Smooth muscle cell (in vitro differentiated cells): Measurements from ENCODE around the gene ESYT2. TPM values are rescaled to one million over a fixed set of nuclear protein-coding genes. Genes with fewer than 3 reads are reported as not detected.

Source experiments
- DNase-seq: peaks from one replicate; lab custom pipeline; 2025; ENCODE audit not compliant: unreplicated experiment; lab: John Stamatoyannopoulos, UW
- H2AFZ ChIP-seq: fragments of 200-600 bp; sonication (generic); 2 replicates; pipeline ENCODE4 v1.6.0; 2016; ENCODE audit warnings: antibody characterized with exemption, low read depth, mild to moderate bottlenecking
- H3F3A ChIP-seq: fragments of 200-600 bp; sonication (generic); 2 replicates; pipeline ENCODE4 v1.6.0; 2017; ENCODE audit warnings: antibody characterized with exemption, low read depth
- H3K27ac ChIP-seq: fragments of 200-600 bp; sonication (generic); 2 replicates; pipeline ENCODE4 v1.5.1; 2016; ENCODE audit warnings: low read depth, mild to moderate bottlenecking
- H3K27me3 ChIP-seq: fragments of 200-600 bp; sonication (generic); 2 replicates; pipeline ENCODE4 v1.6.1; 2016; ENCODE audit warnings: low read depth, mild to moderate bottlenecking
- H3K36me3 ChIP-seq: fragments of 200-600 bp; sonication (generic); 2 replicates; pipeline ENCODE4 v1.5.1; 2016; ENCODE audit warnings: low read depth
- H3K4me1 ChIP-seq: fragments of 200-600 bp; sonication (generic); 2 replicates; pipeline ENCODE4 v1.5.1; 2016; ENCODE audit warnings: low read depth
- H3K4me2 ChIP-seq: fragments of 200-600 bp; sonication (generic); 2 replicates; pipeline ENCODE4 v1.6.0; 2016; ENCODE audit warnings: mild to moderate bottlenecking
- H3K4me3 ChIP-seq: fragments of 200-600 bp; sonication (generic); 2 replicates; pipeline ENCODE4 v1.5.1; 2016; ENCODE audit warnings: mild to moderate bottlenecking
- H3K79me2 ChIP-seq: fragments of 200-600 bp; sonication (generic); 2 replicates; pipeline ENCODE4 v1.6.0; 2016; ENCODE audit warnings: low read depth, mild to moderate bottlenecking
- H3K9ac ChIP-seq: fragments of 200-600 bp; sonication (generic); 2 replicates; pipeline ENCODE4 v1.6.0; 2016; ENCODE audit warnings: low read depth
- H3K9me3 ChIP-seq: fragments of 200-600 bp; sonication (generic); replicated peaks from 2 replicates; pipeline ENCODE4 v1.5.1; 2016; ENCODE audit warnings: low read depth
- H4K20me1 ChIP-seq: fragments of 200-600 bp; sonication (generic); 2 replicates; pipeline ENCODE4 v1.6.0; 2016; ENCODE audit warnings: low read depth
- WGBS: methylation state at CpG from one replicate; pipeline ENCODE4 v1.1.7; 2016; ENCODE audit warnings: low lambda C conversion rate; 5-methylcytosine and 5-hydroxymethylcytosine counted together
- polyA plus RNA-seq: library from polyadenylated mRNA; unstranded; fragments of >200 nt; fragmentation: Nextera tagmentation; extraction: Ambion mirVana; gene quantifications from 2 replicates; pipeline ENCODE4 v1.2.1, GENCODE V29; 2016
- total RNA-seq: library from RNA; depleted of rRNA; stranded (reverse); fragments of >200 nt; gene quantifications from 2 replicates; pipeline ENCODE4 v1.2.3, GENCODE V29; 2014
- TF ChIP-seq, protein P1 (sequence below): fragments of 200-600 bp; sonication (generic); IDR thresholded peaks from 2 replicates; pipeline ENCODE4 v1.5.1; 2017; ENCODE audit warnings: borderline replicate concordance, mild to moderate bottlenecking, antibody characterized with exemption; ENCODE audit not compliant: insufficient read depth, poor library complexity, severe bottlenecking

ESYT2 gene
- total and polyA plus RNA-seq, 2 experiments from 2014 or later: 27.9 to 69.4 TPM

DNA sequence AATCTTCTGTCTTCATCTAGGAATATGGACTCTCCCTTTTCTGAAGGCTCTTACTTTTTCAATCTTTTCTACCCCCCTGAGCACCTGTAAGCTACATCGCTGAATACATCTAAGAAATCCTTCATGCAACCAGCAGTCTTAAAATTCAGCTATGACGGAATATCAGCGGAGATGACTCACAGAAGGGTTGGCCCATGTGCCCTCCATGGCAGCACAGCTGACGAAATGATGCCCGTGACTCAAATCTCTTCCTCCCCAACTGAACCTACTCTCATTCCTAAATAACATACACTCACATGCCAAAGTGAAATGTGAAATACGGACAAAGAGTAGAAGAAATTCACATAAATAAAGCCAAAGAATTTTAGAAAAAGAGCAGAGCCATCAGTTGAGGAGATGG, 94.4 kb downstream of the ESYT2 start:
- peaks cover 8% of the 10 kb centered on the region for H3F3A ChIP-seq
- H4K20me1 ChIP-seq: no peaks in the 10 kb centered on the region
- no peak for DNase-seq
- H3K27ac ChIP-seq: peak overlapping the region; percentile 78
- no peaks in the 10 kb centered on the region for H3K27me3 ChIP-seq
- H3K9me3 ChIP-seq: no peaks in the 10 kb centered on the region
- H3K36me3 ChIP-seq: no peaks in the 10 kb centered on the region
- TF ChIP-seq, protein P1, sequence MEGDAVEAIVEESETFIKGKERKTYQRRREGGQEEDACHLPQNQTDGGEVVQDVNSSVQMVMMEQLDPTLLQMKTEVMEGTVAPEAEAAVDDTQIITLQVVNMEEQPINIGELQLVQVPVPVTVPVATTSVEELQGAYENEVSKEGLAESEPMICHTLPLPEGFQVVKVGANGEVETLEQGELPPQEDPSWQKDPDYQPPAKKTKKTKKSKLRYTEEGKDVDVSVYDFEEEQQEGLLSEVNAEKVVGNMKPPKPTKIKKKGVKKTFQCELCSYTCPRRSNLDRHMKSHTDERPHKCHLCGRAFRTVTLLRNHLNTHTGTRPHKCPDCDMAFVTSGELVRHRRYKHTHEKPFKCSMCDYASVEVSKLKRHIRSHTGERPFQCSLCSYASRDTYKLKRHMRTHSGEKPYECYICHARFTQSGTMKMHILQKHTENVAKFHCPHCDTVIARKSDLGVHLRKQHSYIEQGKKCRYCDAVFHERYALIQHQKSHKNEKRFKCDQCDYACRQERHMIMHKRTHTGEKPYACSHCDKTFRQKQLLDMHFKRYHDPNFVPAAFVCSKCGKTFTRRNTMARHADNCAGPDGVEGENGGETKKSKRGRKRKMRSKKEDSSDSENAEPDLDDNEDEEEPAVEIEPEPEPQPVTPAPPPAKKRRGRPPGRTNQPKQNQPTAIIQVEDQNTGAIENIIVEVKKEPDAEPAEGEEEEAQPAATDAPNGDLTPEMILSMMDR: no peak
- H3K4me3 ChIP-seq: no peak overlapping the region
- no peak overlapping the region for H2AFZ ChIP-seq
- peak overlapping the region; percentile 56 for H3K9ac ChIP-seq
- H3K79me2 ChIP-seq: no peaks in the 10 kb centered on the region
- H3K4me1 ChIP-seq: no peaks in the 10 kb centered on the region
- 74% methylated on average over 6 of the region's 6 CpGs for WGBS
- H3K4me2 ChIP-seq: no peak overlapping the region

DNA sequence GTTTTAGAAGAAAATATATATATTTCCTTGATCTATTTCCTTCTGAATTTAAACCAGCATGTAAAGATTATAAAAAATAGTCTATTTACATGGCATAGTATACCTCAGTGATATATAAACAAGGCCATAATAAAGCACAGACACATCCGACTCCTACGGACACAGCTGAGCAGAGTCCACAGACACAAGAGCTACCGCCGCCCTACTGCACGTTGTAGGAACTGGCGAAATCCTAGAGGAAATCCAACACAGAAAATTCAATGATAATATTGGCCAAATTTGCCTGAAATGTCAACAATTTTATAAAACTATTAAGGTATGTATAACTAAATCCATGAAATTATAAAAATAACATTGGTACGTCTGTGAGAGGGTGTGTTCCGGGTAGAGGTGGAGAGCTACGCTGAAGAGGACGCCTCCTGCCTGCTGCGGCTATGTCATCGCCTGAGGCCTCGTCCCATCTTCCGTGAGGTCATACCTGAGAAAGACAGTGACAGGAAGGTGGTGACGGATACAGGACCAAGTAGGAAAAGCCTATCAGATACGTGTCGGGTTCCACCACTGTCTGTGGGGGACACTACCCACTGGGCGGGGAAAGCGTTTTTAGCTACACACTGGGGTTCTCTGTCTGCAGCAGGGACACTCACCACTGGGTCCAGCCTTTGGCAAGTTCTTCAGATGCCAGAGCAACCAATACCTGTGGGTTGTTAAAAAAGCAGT, 95.4 kb downstream of the ESYT2 start:
- no peak overlapping the region for H3K4me2 ChIP-seq
- H3K9me3 ChIP-seq: no peaks in the 10 kb centered on the region
- no peaks in the 10 kb centered on the region for H4K20me1 ChIP-seq
- no peaks in the 10 kb centered on the region for H3K79me2 ChIP-seq
- no peaks in the 10 kb centered on the region for H3K4me1 ChIP-seq
- H3K27me3 ChIP-seq: no peaks in the 10 kb centered on the region
- no peak overlapping the region for H2AFZ ChIP-seq
- H3F3A ChIP-seq: peaks cover 8% of the 10 kb centered on the region
- 98% methylated on average over 19 of the region's 19 CpGs for WGBS
- no peak for DNase-seq
- no peak overlapping the region for H3K4me3 ChIP-seq
- H3K27ac ChIP-seq: no peak overlapping the region
- H3K36me3 ChIP-seq: no peaks in the 10 kb centered on the region
- no peak overlapping the region for H3K9ac ChIP-seq
- TF ChIP-seq, protein P1: no peak

DNA sequence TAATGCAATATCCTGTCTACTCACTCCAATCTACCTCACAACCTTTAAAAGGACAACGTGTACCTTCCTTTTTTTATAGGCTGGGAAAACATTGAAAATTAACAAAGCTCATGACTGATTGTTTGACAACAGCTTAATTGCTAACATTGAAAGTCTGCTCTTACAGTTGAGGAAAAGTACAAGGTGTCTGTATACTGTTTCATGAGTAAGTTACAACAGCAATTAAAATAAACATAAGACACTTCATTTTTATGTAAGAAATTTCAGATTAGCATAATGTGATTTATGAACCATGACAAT, 96.1 kb downstream of the ESYT2 start:
- Histone ChIP-seq H3K36me3 (no peaks in the 10 kb centered on the region), H3K4me1 (no peaks in the 10 kb centered on the region), H3K9ac (no peak overlapping the region), H3K79me2 (no peaks in the 10 kb centered on the region), H2AFZ (no peak overlapping the region), H4K20me1 (no peaks in the 10 kb centered on the region), H3F3A (peaks cover 8% of the 10 kb centered on the region), H3K27ac (no peak overlapping the region), H3K9me3 (no peaks in the 10 kb centered on the region), H3K27me3 (no peaks in the 10 kb centered on the region), H3K4me3 (no peak overlapping the region), H3K4me2 (no peak overlapping the region)
- DNase-seq: no peak
- 83% methylated on average over 1 of the region's 1 CpG for WGBS
- TF ChIP-seq, protein P1: no peak

DNA sequence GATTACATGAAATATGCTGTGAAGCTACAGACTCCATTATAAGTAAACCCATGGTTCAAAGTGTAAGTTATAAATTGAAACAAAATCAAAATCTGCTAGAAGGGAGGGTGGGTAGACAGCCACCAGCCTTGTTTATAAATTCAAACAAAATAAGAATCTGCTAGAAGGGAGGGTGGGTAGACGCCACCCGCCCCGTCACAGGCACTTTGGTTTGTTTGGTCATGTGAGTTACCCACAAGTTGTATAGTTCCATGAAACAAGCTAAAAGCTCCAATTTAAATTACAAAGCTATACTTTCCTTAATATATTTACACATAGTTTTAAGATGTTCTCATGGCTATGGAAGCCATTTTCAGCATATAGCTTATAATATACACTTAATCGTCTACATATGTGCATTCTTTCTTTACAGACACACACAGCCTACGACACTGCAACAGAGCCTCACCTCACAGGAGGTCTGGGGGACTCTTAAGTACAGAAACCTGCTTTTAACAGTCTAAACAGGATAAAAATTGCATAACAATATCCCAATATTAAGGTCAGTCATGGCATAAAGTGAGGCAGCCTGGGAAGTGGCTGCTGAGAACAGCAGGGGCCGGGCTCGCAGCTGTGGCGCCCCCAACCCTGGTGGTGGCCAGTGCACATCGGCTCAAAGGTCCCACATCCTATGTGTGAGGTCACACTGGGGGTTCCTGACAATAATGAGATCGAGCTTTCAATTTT, 96.7 kb downstream of the ESYT2 start:
- no peaks in the 10 kb centered on the region for H3K9me3 ChIP-seq
- H3K36me3 ChIP-seq: no peaks in the 10 kb centered on the region
- 92% methylated on average over 10 of the region's 10 CpGs for WGBS
- H3K4me3 ChIP-seq: no peak overlapping the region
- no peak overlapping the region for H3K4me2 ChIP-seq
- TF ChIP-seq, protein P1: no peak
- no peak overlapping the region for H2AFZ ChIP-seq
- H3F3A ChIP-seq: peaks cover 8% of the 10 kb centered on the region
- no peaks in the 10 kb centered on the region for H4K20me1 ChIP-seq
- no peaks in the 10 kb centered on the region for H3K79me2 ChIP-seq
- H3K9ac ChIP-seq: no peak overlapping the region
- no peak for DNase-seq
- H3K4me1 ChIP-seq: no peaks in the 10 kb centered on the region
- no peak overlapping the region for H3K27ac ChIP-seq
- H3K27me3 ChIP-seq: no peaks in the 10 kb centered on the region
